HepG2 (cell line): ENCODE results near the gene PHKG2. TPM values are rescaled to one million over a fixed set of nuclear protein-coding genes. Genes with fewer than 3 reads are reported as not detected.
A peak's percentile ranks its signal among the peaks of the same experiment; 100 is the strongest.

ENCODE experiments used
- ARNT ChIP-seq: fragments of 450-650 bp; IDR thresholded peaks from 2 replicates; pipeline ENCODE4 v1.6.1; 2017
- DDIT3 ChIP-seq: sonication (generic); formaldehyde crosslinking; IDR thresholded peaks from 2 replicates; pipeline ENCODE4 v1.4.0; 2020; ENCODE audit warnings: mild to moderate bottlenecking, missing genetic modification reagents
- MBD4 ChIP-seq: IDR thresholded peaks from 2 replicates; pipeline ENCODE4 v1.6.1; 2012; ENCODE audit warnings: low read length, inconsistent platforms, borderline replicate concordance
- MZF1 ChIP-seq: sonication (generic); formaldehyde crosslinking; IDR thresholded peaks from 2 replicates; pipeline ENCODE4 v1.8.1; 2023; ENCODE audit warnings: mild to moderate bottlenecking, missing genetic modification reagents, borderline replicate concordance
- SIN3B ChIP-seq: fragments of 150-350 bp; IDR thresholded peaks from 2 replicates; pipeline ENCODE4 v1.6.1; 2014; ENCODE audit warnings: low read length
- ZNF607 ChIP-seq: sonication (generic); formaldehyde crosslinking; IDR thresholded peaks from 2 replicates; pipeline ENCODE4 v1.5.1; 2020; ENCODE audit warnings: missing genetic modification reagents, mild to moderate bottlenecking, borderline replicate concordance
- ZNF652 ChIP-seq: IDR thresholded peaks from 2 replicates; pipeline ENCODE4 v1.6.1; 2016; ENCODE audit warnings: low read depth, borderline replicate concordance
- ZNF883 ChIP-seq: sonication (generic); formaldehyde crosslinking; IDR thresholded peaks from 2 replicates; pipeline ENCODE4 v1.5.1; 2020; ENCODE audit warnings: mild to moderate bottlenecking, missing genetic modification reagents; ENCODE audit errors: not compliant biosample characterization
- polyA plus RNA-seq, 8 experiments: library from polyadenylated mRNA; depleted of rRNA in 3 of 8; stranded (reverse) in 7 of 8; unstranded in 1 of 8; fragments of >200 nt; fragmentation: Illumina TruSeq in 4 of 8; extraction: Trizol in 4 of 8; gene quantifications; 2 replicates each; pipeline versions ENCODE4 v1.2.1 to v1.2.3, GENCODE V29; 2011 to 2016; ENCODE audit warnings: low read depth in 4 of 8, missing spikeins in 1 of 8, mixed read lengths in 1 of 8; ENCODE audit not compliant: insufficient read depth in 1 of 8
- total RNA-seq, 5 experiments: library from RNA; depleted of rRNA; stranded (reverse); fragments of >200 nt; fragmentation: Illumina TruSeq; extraction: Trizol; gene quantifications; 2 replicates each; pipeline ENCODE4 v1.2.3, GENCODE V29; 2016; ENCODE audit warnings: low read depth in 1 of 5
- TF ChIP-seq, protein P1 (sequence below): sonication (generic); formaldehyde crosslinking; IDR thresholded peaks from 2 replicates; pipeline ENCODE4 v1.4.0; 2020; ENCODE audit warnings: missing genetic modification reagents, borderline replicate concordance
- TF ChIP-seq, protein P2 (sequence below), 2 experiments: fragments of 450-650 bp in 1 of 2; sonication (generic) in 1 of 2; formaldehyde crosslinking in 1 of 2; IDR thresholded peaks; 2 replicates each; pipeline versions ENCODE4 v1.6.1 to v1.8.0; 2016 to 2022; ENCODE audit warnings: antibody characterized with exemption in 1 of 2, mild to moderate bottlenecking in 1 of 2, missing genetic modification reagents in 1 of 2
- TF ChIP-seq, protein P3 (sequence below): sonication (generic); formaldehyde crosslinking; IDR thresholded peaks from 2 replicates; pipeline ENCODE4 v1.5.0; 2020; ENCODE audit warnings: missing genetic modification reagents

PHKG2 gene
- total and polyA plus RNA-seq, 2 of the 13 experiments (the other 11 are each of a cell fraction or from before 2014, with no cell fraction given): 37.4 to 42.1 TPM

DNA sequence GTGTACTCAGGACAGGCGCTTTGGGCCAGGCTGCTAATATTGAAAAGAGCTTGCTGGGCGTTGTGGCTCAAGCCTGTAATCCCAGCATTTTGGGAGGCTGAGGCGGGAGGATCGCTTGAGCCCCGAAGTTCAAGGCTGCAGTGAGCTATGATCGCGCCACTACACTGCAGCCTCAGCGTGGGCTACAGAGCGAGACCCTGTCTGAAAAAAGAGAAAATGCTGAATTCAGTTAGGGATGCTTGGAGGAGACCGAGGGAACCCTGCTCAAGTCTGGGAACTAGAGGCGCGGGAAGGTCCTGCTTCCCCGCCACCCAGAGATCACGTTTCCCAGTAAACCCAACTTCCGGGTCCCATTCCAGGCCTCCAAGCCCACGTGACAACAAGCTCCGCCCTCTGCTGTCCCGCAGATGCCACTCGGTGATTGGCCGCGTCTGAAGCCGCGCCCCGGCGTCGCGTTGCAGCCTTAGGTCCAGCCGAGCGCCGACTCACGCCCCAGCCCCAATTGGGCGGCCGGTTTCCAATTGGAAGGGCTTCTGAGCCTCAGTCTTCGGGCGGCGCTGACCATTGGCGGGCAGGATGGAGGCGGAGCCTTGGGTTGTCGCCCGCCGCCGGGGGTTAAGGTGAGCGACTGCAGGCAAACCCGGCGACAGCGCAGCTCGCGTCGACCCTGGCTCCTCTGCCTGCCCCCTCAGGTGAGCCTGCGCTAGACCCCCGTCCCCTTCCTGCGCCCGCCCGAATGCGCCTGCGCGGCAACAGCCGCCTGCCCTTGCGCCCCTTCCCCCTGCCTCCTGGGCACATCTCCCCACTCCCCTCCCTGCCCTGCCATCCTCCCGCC is at the start of gene PHKG2 (continued):
- TF ChIP-seq, protein P1, sequence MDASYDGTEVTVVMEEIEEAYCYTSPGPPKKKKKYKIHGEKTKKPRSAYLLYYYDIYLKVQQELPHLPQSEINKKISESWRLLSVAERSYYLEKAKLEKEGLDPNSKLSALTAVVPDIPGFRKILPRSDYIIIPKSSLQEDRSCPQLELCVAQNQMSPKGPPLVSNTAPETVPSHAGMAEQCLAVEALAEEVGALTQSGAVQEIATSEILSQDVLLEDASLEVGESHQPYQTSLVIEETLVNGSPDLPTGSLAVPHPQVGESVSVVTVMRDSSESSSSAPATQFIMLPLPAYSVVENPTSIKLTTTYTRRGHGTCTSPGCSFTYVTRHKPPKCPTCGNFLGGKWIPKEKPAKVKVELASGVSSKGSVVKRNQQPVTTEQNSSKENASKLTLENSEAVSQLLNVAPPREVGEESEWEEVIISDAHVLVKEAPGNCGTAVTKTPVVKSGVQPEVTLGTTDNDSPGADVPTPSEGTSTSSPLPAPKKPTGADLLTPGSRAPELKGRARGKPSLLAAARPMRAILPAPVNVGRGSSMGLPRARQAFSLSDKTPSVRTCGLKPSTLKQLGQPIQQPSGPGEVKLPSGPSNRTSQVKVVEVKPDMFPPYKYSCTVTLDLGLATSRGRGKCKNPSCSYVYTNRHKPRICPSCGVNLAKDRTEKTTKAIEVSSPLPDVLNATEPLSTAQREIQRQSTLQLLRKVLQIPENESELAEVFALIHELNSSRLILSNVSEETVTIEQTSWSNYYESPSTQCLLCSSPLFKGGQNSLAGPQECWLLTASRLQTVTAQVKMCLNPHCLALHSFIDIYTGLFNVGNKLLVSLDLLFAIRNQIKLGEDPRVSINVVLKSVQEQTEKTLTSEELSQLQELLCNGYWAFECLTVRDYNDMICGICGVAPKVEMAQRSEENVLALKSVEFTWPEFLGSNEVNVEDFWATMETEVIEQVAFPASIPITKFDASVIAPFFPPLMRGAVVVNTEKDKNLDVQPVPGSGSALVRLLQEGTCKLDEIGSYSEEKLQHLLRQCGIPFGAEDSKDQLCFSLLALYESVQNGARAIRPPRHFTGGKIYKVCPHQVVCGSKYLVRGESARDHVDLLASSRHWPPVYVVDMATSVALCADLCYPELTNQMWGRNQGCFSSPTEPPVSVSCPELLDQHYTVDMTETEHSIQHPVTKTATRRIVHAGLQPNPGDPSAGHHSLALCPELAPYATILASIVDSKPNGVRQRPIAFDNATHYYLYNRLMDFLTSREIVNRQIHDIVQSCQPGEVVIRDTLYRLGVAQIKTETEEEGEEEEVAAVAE (CRISPR knock-in tag): peak; percentile 84
- TF ChIP-seq MZF1 (no peak; the same call in 1 of the 2 replicates), ARNT (no peak), DDIT3 (no peak), ZNF607 (CRISPR knock-in tag) (peak; percentile 20; the same call in 1 of the 2 replicates), MBD4 (no peak), ZNF883 (CRISPR knock-in tag) (no peak), SIN3B (0 out of 2 replicates have a peak, but pooled peaks have one; percentile 46), ZNF652 (peak; percentile 27; the same call in 1 of the 2 replicates)
- TF ChIP-seq, protein P2, sequence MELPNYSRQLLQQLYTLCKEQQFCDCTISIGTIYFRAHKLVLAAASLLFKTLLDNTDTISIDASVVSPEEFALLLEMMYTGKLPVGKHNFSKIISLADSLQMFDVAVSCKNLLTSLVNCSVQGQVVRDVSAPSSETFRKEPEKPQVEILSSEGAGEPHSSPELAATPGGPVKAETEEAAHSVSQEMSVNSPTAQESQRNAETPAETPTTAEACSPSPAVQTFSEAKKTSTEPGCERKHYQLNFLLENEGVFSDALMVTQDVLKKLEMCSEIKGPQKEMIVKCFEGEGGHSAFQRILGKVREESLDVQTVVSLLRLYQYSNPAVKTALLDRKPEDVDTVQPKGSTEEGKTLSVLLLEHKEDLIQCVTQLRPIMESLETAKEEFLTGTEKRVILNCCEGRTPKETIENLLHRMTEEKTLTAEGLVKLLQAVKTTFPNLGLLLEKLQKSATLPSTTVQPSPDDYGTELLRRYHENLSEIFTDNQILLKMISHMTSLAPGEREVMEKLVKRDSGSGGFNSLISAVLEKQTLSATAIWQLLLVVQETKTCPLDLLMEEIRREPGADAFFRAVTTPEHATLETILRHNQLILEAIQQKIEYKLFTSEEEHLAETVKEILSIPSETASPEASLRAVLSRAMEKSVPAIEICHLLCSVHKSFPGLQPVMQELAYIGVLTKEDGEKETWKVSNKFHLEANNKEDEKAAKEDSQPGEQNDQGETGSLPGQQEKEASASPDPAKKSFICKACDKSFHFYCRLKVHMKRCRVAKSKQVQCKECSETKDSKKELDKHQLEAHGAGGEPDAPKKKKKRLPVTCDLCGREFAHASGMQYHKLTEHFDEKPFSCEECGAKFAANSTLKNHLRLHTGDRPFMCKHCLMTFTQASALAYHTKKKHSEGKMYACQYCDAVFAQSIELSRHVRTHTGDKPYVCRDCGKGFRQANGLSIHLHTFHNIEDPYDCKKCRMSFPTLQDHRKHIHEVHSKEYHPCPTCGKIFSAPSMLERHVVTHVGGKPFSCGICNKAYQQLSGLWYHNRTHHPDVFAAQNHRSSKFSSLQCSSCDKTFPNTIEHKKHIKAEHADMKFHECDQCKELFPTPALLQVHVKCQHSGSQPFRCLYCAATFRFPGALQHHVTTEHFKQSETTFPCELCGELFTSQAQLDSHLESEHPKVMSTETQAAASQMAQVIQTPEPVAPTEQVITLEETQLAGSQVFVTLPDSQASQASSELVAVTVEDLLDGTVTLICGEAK (IDR thresholded peaks at IDR 0.05): no peak
- TF ChIP-seq, protein P2 (CRISPR knock-in tag; IDR thresholded peaks at IDR 0.05): peak; percentile 46; the same call in 1 of the 2 replicates
- TF ChIP-seq, protein P3, sequence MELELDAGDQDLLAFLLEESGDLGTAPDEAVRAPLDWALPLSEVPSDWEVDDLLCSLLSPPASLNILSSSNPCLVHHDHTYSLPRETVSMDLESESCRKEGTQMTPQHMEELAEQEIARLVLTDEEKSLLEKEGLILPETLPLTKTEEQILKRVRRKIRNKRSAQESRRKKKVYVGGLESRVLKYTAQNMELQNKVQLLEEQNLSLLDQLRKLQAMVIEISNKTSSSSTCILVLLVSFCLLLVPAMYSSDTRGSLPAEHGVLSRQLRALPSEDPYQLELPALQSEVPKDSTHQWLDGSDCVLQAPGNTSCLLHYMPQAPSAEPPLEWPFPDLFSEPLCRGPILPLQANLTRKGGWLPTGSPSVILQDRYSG (CRISPR knock-in tag): peak; percentile 78; the same call in 1 of the 2 replicates
